Adrenal gland (tissue), 5 donors: ENCODE data around the gene SLC25A24.
"Not testable (repeated sequence)": the region's sequence is repeated elsewhere in the genome, so short reads cannot be mapped to it uniquely, and the experiment has no call there.

Experiments
- CTCF ChIP-seq, 6 experiments: fragments of 450-650 bp in 4 of 6; fragments of 200-600 bp in 2 of 6; sonication (generic) in 1 of 6; IDR thresholded peaks; 1 replicate in 5 of 6; 2 replicates in 1 of 6; pipeline versions ENCODE4 v1.5.1 to v1.8.0; 2016 to 2021; ENCODE audit warnings: antibody characterized with exemption in 6 of 6, mild to moderate bottlenecking in 2 of 6, moderate library complexity in 1 of 6
- POLR2A ChIP-seq, 2 donors: fragments of 450-650 bp; IDR thresholded peaks; one replicate each; pipeline ENCODE4 v1.6.1; 2017; ENCODE audit warnings: antibody characterized with exemption in 2 of 2, mild to moderate bottlenecking in 2 of 2, moderate library complexity in 1 of 2
- donor health status: DM: no; HTN: no; CAD: no.

- TF ChIP-seq CTCF, POLR2A (IDR thresholded peaks at IDR 0.05): not testable (repeated sequence)
Measured at GRCh38 chr1:108217515-108218174, 17.5 kb upstream of the SLC25A24 start.
